GM21825 (cell line): ENCODE results near the gene CEP20.

Source experiments
- ATAC-seq: cut with Tn5 transposase; IDR thresholded peaks from one replicate; pipeline ENCODE4 v1.9.1; 2021; ENCODE audit warnings: mild to moderate bottlenecking, moderate library complexity; ENCODE audit not compliant: unreplicated experiment

CEP20 gene

DNA sequence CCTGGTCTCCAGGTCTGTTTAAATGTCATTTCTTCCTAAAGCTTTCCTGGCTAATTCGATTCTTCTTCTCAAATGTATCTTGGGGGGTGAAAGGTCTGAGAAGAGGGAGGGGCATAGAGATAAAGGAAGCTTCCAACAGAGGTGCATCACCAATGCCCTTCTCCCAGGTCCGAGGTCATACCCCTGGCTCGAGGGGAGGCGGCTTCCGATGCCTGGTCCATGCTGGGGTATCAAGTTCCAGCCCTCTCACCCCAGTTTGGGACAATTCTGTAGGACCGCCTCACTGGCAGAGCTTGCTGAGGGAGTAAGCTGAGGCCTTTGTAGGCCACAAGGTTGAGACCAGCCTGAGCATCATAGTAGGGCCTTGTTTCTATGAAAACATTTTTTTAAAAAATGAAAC, 10.3 kb upstream of the CEP20 start:
- no peak for ATAC-seq

DNA sequence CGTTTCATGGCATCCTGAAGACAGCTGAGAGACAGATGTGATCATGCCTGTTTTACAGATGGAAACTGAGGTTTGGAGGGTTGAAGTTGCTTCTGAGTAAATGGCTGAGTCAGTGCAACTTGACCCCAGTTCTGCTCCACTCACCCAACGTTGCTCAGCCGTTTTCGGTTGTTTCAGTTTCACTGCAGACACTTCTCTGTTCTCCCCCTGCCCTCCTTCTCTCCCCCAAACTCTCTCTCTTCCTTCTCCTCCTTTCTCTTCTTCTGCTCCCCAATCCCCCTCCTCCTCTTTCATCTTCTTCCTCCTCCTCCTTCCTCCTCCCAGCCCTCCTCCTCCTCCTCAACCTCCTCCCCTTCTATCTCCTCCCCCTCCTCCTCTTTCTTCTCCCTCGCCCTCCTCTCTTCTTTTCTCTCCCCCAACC, 9.4 kb upstream of the CEP20 start:
- peak; percentile 49 for ATAC-seq

DNA sequence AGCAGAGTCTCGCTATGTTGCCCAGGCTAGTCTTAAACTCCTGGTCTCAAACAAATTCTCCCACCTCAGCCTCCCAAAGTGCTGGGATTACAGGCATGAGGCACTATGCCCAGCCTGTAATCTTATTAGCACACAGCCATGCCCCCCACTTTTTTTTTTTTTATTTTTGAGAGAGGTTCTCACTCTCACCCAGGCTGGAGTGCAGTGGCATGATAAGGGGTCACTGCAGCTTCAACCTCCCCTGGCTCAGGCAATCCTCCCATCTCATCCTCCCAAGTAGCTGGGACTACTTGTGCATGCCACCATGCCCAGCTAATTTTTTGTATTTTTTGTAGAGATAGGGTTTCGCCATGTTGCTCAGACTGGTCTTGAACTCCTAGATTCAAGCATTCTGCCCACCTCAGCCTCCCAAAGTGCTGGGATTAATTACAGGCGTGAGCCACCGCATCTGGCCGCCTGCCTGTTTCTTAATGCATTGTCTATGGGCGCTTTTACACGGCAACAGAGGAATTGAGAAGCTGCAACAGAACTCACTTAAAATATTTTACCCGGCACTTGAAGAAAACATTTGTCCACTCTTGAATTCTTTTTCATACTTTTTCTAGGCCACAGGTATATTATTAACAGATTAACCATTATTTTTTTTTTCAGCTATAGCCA, 8.8 kb upstream of the CEP20 start:
- no peak for ATAC-seq

DNA sequence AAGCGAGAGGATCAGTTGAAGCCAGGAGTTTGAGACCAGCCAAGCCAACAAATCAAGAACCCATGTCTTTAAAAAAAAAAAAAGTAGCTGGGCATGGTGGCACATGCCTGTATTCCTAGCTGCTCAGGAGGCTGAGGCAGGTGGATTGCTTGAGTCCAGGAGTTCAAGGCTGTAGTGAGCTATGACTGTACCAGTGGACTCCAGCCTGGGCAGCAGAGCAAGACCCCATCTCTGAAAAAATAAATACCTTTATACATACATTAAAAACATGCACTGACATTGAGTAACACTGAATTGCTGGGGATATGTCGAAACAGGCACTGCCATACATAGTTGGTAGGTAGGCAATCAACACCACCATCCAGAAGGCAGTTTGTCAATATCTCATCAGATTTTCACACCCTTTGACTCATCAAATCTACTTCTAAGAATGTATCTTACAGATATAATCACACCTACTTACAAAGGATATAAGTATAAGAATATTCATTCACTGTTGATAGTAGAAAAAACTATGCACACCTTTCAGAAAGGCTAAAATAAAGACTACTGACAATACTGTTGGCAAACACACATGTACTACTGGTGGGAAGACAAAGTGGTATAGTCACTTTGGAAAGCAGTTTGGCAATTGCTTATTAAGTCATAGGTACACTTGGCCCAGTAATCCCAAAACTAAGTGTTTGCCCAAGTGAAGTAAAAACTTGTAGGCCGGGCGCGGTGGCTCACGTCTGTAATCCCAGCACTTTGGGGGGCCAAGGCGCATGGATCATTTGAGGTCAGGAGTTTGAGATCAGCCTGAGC, 6.4 kb upstream of the CEP20 start:
- ATAC-seq, result no peak

DNA sequence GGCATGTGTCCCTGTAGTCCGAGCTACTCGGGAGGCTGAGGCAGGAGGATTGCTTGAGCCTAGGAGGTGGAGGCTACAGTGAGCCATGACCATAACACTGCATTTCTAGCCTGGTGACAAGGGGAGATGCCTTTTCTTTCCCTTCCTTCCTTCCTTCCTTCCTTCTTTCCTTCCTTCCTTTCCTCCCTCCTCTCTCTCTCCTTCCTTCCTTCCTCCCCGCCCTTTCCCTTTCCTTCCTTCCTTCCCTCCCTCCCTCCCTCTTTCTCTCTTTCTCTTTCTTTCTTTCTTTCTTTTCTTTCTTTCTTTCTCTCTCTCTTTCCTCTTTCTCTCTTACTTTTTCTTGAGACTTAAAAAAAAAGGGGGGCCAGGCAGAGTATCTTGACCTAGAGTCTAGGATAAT, 3.1 kb upstream of the CEP20 start:
- ATAC-seq, result no peak

DNA sequence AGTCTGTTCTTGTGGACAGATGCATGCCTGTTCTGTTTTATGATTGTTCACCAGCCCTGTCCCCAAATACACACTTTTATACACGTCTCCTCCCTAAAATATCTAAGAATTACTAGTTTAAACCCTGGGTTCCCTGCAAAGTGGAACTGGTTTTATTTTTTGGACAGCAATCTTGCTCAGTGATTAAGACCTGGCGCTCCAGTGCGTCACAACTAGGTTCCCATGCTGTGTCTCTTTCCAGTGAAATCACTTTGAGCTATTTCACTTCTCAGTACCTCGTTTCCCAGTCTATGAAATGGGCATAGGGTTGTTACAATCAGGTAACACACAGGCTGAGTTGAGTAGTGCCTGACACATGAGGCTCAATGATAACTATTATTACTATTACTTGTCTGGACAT, 1.1 kb downstream of the CEP20 start:
- ATAC-seq, result no peak

DNA sequence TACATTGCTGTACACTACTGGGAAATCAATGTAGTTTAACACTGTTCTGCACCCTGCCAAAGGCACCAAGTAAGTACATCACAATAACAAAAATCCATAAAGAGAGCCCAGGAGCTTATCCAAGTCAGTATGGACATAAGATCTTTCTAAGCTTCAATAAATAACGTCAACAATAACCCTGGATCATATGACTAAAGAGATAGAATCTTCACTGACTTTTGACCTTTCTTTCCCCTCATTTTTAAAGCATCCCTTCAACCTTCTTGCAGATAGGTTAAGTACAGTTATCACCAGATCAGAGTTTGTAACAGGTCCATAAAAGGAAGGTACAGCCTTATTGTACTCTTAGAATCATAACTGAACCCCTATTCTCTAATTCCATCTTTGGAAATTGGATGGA, 2.3 kb downstream of the CEP20 start:
- no peak for ATAC-seq

DNA sequence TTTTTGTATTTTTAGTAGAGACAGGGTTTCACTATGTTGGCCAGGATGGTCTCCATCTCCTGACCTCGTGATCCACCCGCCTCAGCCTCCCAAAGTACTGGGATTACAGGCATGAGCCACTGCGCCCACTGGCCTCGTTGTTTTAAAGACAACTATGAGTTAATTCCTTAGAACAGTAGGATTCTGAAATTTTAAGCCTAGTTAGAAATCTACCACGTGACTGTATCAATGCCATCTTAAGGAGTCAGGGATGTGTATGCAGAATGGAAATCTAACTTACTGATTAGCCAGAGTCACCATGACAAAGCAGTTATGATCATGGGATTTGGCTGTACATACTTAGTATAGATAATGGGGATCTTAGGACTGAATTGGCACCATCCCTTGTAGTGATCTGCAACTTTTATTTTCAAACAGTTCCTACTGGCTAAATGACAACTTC, 2.8 kb downstream of the CEP20 start:
- ATAC-seq, result no peak

DNA sequence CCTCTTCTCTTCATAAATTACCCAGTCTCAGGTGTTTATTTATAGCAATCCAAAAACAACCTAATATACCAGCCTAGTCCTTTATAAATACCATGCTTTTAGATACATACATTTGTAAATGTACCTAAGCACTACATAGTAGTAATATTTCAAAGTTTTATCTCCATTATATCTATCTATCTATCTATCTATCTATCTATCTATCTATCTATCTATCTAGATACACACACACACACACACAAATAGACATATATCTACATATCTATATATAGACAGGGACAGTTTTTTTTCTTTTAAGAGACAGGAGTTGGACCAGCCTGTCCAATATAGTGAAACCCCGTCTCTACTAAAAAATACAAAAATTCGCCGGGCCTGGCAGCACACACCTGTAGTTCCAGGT, 5.8 kb downstream of the CEP20 start:
- no peak for ATAC-seq

DNA sequence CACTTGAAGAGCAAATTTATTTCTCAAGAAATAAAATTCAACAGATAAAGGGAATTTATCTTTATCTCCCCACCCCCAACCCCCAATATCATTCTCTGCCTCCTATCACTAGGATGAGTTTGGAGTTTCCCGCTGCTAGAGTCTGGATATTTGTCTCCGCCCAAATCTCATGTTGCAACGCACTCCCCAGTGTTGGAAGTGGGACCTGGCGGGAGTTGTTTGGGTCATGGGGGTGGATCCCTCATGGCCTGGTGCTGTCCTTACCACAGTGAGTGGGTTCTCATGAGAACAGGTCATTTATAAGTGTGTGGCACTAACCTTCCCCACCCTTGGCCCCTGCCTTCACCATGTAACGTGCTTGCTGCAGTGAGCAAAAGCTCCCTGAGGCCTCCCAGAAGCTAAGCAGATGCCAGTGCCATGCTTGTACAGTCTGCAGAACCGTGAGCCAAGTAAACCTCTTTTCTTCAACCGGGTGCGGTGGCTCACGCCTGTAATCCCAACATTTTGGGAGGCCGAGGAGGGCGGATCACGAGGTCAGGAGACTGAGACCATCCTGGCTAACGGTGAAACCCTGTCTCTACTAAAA, 6.5 kb downstream of the CEP20 start:
- ATAC-seq, result no peak

DNA sequence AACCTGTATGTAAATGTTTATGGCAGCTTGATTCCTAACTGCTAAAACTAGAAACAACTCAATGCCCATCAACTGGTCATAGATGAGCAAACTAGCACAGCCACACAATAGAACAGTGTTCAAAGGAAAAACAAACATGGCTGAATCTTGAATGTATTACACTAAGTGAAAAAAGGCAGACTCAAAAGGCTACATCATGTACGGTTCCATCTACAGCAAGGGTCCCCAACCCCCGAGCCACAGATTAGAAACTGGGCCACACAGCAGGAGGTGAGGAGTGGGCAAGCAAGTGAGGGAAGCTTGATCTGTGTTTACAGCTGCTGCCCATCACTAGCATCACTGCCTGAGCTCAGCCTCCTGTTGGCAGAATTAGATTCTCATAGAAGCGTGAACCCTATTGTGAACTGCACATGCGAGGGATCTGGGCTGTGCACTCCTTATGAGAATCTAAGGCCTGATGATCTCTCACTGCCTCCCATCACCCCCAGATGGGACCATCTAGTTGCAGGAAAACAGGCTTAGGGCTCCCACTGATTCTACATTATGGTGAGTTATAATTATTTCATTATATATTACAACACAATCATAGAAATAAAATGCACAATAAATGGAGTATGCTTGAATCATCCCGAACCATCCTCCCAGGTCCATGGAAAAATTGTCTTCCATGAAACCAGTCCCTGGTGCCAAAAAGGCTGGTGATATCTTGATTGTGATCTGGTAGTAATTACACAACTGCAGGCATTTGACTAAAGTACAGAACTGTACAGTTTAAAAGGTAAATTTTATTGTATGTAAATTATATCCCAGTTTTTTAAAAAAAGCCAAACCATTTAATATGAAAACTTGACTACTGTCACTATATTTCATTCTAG, 7.7 kb downstream of the CEP20 start:
- ATAC-seq, result no peak

DNA sequence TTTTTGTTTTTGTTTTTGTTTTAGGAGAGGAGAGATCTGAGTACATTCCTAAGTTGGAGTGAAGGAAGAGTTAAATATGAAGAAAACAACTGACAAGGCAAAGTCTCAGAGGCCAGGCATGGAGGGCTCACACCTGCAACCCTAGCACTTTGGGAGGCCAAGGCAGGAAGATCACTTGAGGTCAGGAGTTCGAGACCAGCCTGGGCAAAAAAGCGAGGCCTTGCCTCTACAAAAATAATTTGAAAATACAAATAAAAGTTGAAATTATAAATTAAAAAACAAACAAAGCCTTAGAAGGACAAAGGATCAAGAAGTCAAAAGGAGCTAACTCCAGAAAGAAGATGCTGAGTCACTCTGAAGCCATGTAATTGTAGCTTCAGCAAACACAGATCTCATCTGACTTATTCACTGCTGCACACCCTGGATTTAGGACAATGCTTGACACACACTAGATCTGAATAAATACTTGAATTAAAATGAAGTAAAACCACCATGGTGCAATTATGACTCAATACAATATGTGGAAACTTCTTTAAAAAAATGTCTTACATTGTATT, 9.1 kb downstream of the CEP20 start:
- no peak for ATAC-seq

DNA sequence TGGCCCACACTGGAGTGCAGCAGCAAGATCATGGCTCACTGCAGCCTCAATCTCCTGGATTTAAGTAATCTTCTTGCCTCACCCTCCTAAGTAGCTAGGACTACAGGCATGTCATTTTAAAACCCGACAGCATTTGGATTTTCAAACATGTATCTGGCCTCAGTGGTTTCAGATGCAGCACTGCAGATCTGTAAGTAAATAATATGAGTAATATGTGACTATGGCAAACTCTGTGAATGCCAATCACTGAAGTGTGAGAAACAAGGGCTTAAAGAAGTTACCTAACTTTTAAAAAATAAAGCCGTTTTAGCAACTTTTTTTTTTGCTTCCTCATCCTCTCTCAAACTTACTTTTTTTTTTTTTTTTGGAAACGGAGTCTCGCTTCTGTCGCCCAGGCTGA, 11.9 kb downstream of the CEP20 start:
- no peak for ATAC-seq

DNA sequence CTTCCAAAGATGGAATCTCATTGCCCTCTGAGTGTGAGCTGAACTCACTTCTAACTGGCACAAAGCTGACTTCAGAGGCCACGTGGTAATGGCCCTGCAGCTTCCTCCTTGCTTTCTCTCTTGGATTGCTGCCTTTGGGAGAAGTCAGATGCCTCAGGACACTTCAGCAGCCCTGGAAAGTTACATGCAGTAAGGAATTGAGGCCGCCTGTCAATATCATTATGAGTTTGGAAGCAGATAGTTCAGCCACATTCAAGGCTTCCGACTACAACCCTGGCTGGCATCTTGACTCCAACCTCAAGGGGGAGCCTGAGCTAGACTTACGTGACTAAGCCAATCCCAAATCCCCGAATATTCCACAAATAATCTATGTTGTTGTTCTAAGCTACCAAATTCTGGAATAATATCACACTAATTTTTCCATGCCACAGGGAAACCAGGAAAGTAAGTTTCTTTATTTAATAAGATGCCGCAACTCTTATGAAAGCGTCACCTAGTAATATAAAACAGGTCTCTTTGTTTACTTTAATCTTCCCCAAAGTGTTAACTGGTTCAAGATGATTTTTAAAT, 13.6 kb downstream of the CEP20 start:
- no peak for ATAC-seq

DNA sequence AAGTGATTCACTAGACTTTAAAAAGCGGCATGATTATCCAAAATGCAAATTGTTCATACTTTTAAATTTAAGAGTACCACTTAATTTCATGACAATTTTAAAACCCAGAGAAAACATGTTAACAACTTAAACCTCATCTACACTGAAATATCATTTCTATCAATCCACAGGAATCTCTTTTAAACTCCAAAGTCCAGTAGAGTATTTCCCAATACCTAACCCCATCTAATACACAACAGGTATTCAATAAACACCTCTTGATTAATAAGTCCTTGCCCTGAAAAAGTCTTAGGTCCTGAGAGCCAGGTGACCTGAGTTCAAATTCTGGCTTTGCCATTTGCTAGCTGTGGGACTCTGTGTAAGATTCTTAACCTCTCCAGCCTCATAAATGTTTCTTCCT, 14.7 kb downstream of the CEP20 start:
- ATAC-seq, result no peak

DNA sequence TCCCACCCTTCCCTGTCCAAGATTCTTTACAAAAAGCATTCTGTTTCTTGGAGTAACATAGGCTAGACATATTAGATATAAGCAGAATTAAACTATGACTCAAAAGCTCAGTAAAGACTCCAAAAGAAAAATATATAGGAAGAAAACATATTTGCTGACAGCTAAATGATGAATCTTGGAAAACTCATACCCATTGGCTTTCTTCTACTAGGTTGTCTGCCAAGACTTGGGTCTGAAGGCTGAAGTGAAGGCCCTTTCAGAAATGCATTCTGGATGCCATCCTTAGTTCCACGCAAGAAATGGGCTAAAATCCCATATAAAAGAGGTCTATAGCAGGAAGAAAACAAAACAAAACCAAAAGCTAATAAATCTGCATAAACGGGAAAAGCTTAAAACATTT, 15.1 kb downstream of the CEP20 start:
- no peak for ATAC-seq

DNA sequence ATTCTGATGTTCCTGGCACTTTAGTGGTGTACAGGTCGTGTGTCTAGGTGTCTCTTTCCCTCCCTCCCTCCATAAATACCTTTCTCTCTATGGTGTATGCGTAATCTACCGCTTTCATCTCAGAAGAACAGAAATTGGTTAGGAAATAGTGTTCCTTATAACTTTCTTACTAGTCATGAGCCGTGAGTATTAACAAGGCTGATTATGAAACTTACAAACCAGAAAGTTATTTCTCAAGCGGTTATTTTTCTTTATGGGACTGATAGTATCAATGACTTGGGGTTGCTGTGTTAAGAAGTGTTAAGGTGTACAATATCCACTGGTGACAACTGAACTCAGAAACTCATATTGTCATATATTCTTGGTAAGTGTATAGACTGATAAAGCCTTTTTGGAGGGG, 18.4 kb downstream of the CEP20 start:
- no peak for ATAC-seq

DNA sequence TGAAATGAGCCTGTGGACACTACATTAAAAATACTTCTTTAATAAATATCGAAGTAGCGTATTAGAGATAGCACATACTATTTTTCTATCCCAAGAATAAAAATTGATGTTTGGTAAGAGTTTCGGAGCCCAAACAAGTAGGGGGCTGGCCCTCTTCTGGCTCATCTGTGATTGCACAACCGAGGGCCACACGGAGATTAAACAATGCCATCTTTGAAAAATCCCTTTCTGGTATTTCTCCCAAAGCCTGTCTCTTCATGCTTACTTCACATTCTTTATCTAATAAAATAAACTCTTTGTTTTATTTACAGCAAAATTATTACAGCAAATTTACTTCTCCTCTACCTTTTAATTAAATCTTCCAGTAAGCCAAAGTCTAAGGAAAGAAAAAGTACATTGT, 22.0 kb downstream of the CEP20 start:
- ATAC-seq, result no peak

DNA sequence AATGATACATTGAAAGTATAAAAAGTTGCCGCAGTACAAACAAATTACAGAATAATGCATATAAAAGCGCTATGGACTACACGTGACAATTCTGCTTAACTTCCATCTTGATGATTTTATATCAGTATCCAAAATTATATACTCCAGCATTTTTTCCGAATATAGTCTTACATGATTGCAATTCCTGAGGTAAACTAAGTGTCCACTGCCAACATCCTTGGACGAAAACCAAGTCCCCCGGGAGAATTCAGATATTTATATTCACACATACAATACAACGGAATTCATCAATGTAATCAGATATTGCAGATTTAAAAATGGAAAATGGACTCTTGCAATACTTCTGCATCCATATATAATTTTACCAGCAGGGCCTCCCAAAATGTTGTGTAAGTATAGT, 22.7 kb downstream of the CEP20 start:
- ATAC-seq, result no peak

DNA sequence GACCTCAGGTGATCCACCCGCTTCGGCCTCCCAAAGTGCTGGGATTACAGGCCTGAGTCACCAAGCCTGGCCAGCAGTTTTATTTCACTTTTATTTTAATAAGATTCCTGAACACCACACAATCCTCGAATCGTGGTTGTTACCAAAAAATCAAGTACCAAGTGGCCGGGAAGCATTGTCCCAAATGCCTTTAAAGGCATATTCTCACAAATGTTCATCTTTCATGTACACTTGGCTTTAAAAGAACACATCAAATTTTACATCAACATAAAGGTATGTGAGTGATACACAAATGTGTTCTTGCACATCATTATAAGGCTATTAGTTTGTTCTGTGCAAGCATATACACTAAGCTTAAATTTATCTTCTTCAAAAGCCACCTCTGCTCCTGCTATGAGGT, 23.5 kb downstream of the CEP20 start:
- no peak for ATAC-seq

DNA sequence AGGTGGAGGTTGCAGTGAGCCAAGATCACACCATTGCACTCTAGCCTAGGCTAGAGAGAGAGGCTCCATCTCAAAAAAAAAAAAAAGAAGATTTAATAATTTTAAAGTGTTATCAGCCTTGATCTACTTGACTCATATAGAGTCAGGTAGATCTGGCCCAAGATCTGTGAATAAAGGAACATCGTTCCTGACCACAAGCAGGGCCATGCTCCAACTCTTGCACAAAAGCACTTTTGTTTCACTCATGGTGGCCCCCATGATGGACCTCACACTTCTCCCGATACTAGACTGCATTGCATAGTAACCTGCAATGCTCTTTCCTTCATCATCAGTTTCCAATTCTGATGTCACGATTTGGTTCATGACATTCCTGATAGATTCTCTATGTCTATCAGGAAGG, 26.4 kb downstream of the CEP20 start:
- ATAC-seq, result no peak
